ENCODE measurements around the gene CCIN. TPM values are rescaled to one million over a fixed set of nuclear protein-coding genes. Genes with fewer than 3 reads are reported as not detected.

Gene CCIN
- total RNA-seq, 1 donor from 2014 or later = 1.2 TPM

Other genes starting within 250 kb of the CCIN start
- gene OR2S2, start 211.2 kb upstream of the CCIN start, total RNA-seq = not detected in 2 replicates
- gene RECK, start 132.5 kb upstream of the CCIN start, total RNA-seq = 9.8 and 11.1 TPM in 2 replicates
- gene GLIPR2, start 32.7 kb upstream of the CCIN start, total RNA-seq = 24.2 and 26.7 TPM in 2 replicates
- 186 and 193 TPM in 2 replicates for gene CLTA, start 21.5 kb downstream of the CCIN start, total RNA-seq
- 16.2 and 18.6 TPM in 2 replicates for gene GNE, start 89.1 kb downstream of the CCIN start, total RNA-seq
- gene RNF38, start 230.9 kb downstream of the CCIN start, total RNA-seq = 19.4 and 21.0 TPM in 2 replicates

All from myocyte (in vitro differentiated cells).